DND-41 (cell line): ENCODE measurements around the gene RIIAD1.
"Not testable (repeated sequence)": the region's sequence is repeated elsewhere in the genome, so short reads cannot be mapped to it uniquely, and the experiment has no call there.

Experiments used
- ATAC-seq: fragments of 200-7000 bp; cut with Tn5 transposase; 3 replicates; pipeline ENCODE4 v1.9.1; 2021; ENCODE audit warnings: low read depth; ENCODE audit not compliant: insufficient read depth
- DNase-seq: peaks from one replicate; pipeline ENCODE4 v3.0.0-alpha.2; 2020
- H2AFZ ChIP-seq: 2 replicates; pipeline ENCODE4 v1.6.0; 2012; ENCODE audit warnings: low read depth, low read length
- H3K27ac ChIP-seq: 2 replicates; pipeline ENCODE4 v1.5.1; 2012; ENCODE audit warnings: low read length, inconsistent platforms
- H3K27me3 ChIP-seq: fragments of 200-600 bp; sonication (generic); 2 replicates; pipeline ENCODE4 v1.6.0; 2012; ENCODE audit warnings: low read length, mild to moderate bottlenecking, inconsistent platforms; ENCODE audit not compliant: insufficient read depth, poor library complexity
- H3K36me3 ChIP-seq: 2 replicates; pipeline ENCODE4 v1.5.1; 2012; ENCODE audit warnings: low read length, inconsistent platforms; ENCODE audit not compliant: insufficient read depth
- H3K4me1 ChIP-seq: 2 replicates; pipeline ENCODE4 v1.5.1; 2012; ENCODE audit warnings: mild to moderate bottlenecking, low read length; ENCODE audit not compliant: insufficient read depth
- H3K4me2 ChIP-seq: 2 replicates; pipeline ENCODE4 v1.6.0; 2012; ENCODE audit warnings: mild to moderate bottlenecking, moderate library complexity, low read length, inconsistent platforms; ENCODE audit not compliant: insufficient read depth
- H3K4me3 ChIP-seq, 2 experiments: fragments of 200-600 bp in 1 of 2; shearing (Covaris generic) in 1 of 2; 2 replicates each; pipeline ENCODE4 v1.5.1; 2012 to 2016; ENCODE audit warnings: inconsistent platforms in 2 of 2, low read length in 2 of 2, mild to moderate bottlenecking in 2 of 2, low read depth in 1 of 2, moderate library complexity in 1 of 2
- H3K79me2 ChIP-seq: 2 replicates; pipeline ENCODE4 v1.6.0; 2012; ENCODE audit warnings: low read length, inconsistent platforms; ENCODE audit not compliant: insufficient read depth
- H3K9ac ChIP-seq: 2 replicates; pipeline ENCODE4 v1.6.0; 2012; ENCODE audit warnings: low read depth, mild to moderate bottlenecking, inconsistent platforms, low read length, moderate library complexity
- H3K9me3 ChIP-seq: 2 replicates; pipeline ENCODE4 v1.5.1; 2012; ENCODE audit warnings: low read length, moderate library complexity, mild to moderate bottlenecking, inconsistent platforms; ENCODE audit not compliant: insufficient read depth, severe bottlenecking
- H4K20me1 ChIP-seq: 2 replicates; pipeline ENCODE4 v1.6.0; 2012; ENCODE audit warnings: low read length; ENCODE audit not compliant: insufficient read depth
- EZH2 ChIP-seq: IDR thresholded peaks from 3 replicates; pipeline ENCODE4 v1.6.1; 2012; ENCODE audit warnings: borderline replicate concordance, low read depth, mild to moderate bottlenecking, moderate library complexity, low read length, inconsistent platforms; ENCODE audit not compliant: severe bottlenecking
- TF ChIP-seq, protein P1 (sequence below): IDR thresholded peaks from 2 replicates; pipeline ENCODE4 v1.5.1; 2012; ENCODE audit warnings: borderline replicate concordance, low read length, moderate library complexity, mild to moderate bottlenecking; ENCODE audit not compliant: poor library complexity, severe bottlenecking; ENCODE audit errors: extremely low read depth

RIIAD1 gene

GRCh38 chr1:151681923-151682322 lies 39.4 kb upstream of the RIIAD1 start:
- no peaks in the 10 kb centered on the region for H3K9me3 ChIP-seq
- H3K4me1 ChIP-seq, result no peaks in the 10 kb centered on the region
- ATAC-seq (no peak), DNase-seq (no peak)
- no peak overlapping the region for H3K27ac ChIP-seq
- H4K20me1 ChIP-seq, result no peaks in the 10 kb centered on the region
- no peak overlapping the region for H2AFZ ChIP-seq
- TF ChIP-seq, protein P1, sequence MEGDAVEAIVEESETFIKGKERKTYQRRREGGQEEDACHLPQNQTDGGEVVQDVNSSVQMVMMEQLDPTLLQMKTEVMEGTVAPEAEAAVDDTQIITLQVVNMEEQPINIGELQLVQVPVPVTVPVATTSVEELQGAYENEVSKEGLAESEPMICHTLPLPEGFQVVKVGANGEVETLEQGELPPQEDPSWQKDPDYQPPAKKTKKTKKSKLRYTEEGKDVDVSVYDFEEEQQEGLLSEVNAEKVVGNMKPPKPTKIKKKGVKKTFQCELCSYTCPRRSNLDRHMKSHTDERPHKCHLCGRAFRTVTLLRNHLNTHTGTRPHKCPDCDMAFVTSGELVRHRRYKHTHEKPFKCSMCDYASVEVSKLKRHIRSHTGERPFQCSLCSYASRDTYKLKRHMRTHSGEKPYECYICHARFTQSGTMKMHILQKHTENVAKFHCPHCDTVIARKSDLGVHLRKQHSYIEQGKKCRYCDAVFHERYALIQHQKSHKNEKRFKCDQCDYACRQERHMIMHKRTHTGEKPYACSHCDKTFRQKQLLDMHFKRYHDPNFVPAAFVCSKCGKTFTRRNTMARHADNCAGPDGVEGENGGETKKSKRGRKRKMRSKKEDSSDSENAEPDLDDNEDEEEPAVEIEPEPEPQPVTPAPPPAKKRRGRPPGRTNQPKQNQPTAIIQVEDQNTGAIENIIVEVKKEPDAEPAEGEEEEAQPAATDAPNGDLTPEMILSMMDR, result no peak
- no peak for TF ChIP-seq EZH2
- no peak overlapping the region for H3K4me2 ChIP-seq
- no peak overlapping the region for H3K9ac ChIP-seq
- no peaks in the 10 kb centered on the region for H3K79me2 ChIP-seq
- peaks cover 46% of the 10 kb centered on the region; the same call in 1 of the 2 replicates for H3K36me3 ChIP-seq
- no peak overlapping the region for H3K4me3 ChIP-seq
- no peaks in the 10 kb centered on the region for H3K27me3 ChIP-seq

GRCh38 chr1:151682901-151683300 lies 38.4 kb upstream of the RIIAD1 start:
- not testable (repeated sequence) for H3K27ac ChIP-seq, DNase-seq, H3K9me3 ChIP-seq, H2AFZ ChIP-seq, H3K27me3 ChIP-seq, H3K9ac ChIP-seq, H3K4me3 ChIP-seq, H3K79me2 ChIP-seq, H4K20me1 ChIP-seq, H3K4me2 ChIP-seq, ATAC-seq, H3K4me1 ChIP-seq
- peaks cover 51% of the 10 kb centered on the region; the same call in 1 of the 2 replicates for H3K36me3 ChIP-seq

DNA sequence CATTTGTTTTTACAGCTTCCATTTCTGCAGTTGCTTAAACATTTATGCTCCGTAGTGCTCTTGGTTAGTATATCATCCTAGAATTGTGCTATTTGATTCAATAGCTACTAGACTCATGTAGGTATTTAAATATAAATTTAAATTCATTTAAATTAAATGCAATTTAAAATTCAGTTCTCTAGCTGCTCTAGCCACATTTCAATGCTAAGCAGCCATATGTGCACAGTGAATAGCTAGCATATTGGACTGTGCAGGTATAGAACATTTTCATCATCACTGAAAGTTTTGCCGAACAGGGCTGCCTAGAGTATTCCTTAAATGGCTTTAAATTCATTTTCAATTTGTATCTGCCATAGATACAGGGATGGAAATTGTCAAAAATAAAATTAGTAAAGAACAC lies 37.2 kb upstream of the RIIAD1 start:
- Histone ChIP-seq H3K4me1 (no peaks in the 10 kb centered on the region), H3K4me3 (no peak overlapping the region), H2AFZ (no peak overlapping the region), H3K36me3 (peaks cover 46% of the 10 kb centered on the region), H3K79me2 (no peaks in the 10 kb centered on the region), H3K27me3 (no peaks in the 10 kb centered on the region), H3K4me2 (no peak overlapping the region), H4K20me1 (no peaks in the 10 kb centered on the region), H3K9me3 (no peaks in the 10 kb centered on the region), H3K9ac (no peak overlapping the region), H3K27ac (no peak overlapping the region)
- TF ChIP-seq EZH2, result no peak
- TF ChIP-seq, protein P1, result no peak
- ATAC-seq (no peak), DNase-seq (no peak)

- TF ChIP-seq, protein P1, result no peak
- TF ChIP-seq EZH2, result no peak
- ATAC-seq (no peak), DNase-seq (no peak)
- H3K9me3 ChIP-seq, result no peaks in the 10 kb centered on the region
- no peaks in the 10 kb centered on the region for H3K79me2 ChIP-seq
- peaks cover 39% of the 10 kb centered on the region for H3K36me3 ChIP-seq
- no peaks in the 10 kb centered on the region for H4K20me1 ChIP-seq
- no peak overlapping the region for H3K27ac ChIP-seq
- H3K4me3 ChIP-seq, result no peak overlapping the region
- H3K27me3 ChIP-seq, result no peaks in the 10 kb centered on the region
- H2AFZ ChIP-seq, result no peak overlapping the region
- no peak overlapping the region for H3K9ac ChIP-seq
- H3K4me2 ChIP-seq, result no peak overlapping the region
- no peaks in the 10 kb centered on the region for H3K4me1 ChIP-seq
Observed at GRCh38 chr1:151686561-151686960, 34.8 kb upstream of the RIIAD1 start.
